Erythroblast (primary cell): ENCODE measurements around the gene GCNA.

Experiments used
- GATA1 ChIP-seq: IDR thresholded peaks from 2 replicates; pipeline ENCODE4 v1.6.1; 2011; ENCODE audit warnings: low read depth, mild to moderate bottlenecking, control low read depth, low read length, moderate library complexity
- POLR2A ChIP-seq: IDR thresholded peaks from 2 replicates; pipeline ENCODE4 v1.6.1; 2011; ENCODE audit warnings: mild to moderate bottlenecking, low read length

- TF ChIP-seq POLR2A (no peak), GATA1 (no peak)
These were observed 81.7 kb downstream of the GCNA start for GRCh38 chrX:71659959-71660358.
